OCI-LY7 (cell line): Measurements from ENCODE around the gene LRRTM1. TPM values are rescaled to one million over a fixed set of nuclear protein-coding genes. Genes with fewer than 3 reads are reported as not detected.

Experiments
- BruUV-seq: library from RNA; stranded (reverse); fragments of 400-500 nt; replicated peaks from 2 replicates; lab custom pipeline; 2021; lab: Mats Ljungman, UMichigan
- CTCF ChIA-PET: fragments of 300-600 bp; sonication (Branson Sonifier 250); formaldehyde crosslinking; loops from one replicate; lab custom pipeline; 2022; ENCODE audit warnings: antibody characterized with exemption; ENCODE audit not compliant: unreplicated experiment; lab: Charles Lee
- POLR2A ChIA-PET: fragments of 300-600 bp; sonication (Branson Sonifier 250); formaldehyde crosslinking; loops from one replicate; lab custom pipeline; 2022; ENCODE audit warnings: antibody characterized with exemption; lab: Charles Lee
- DNase-seq: peaks from one replicate; pipeline ENCODE4 v3.0.0-alpha.2; 2015; ENCODE audit warnings: low spot score
- H2AFZ ChIP-seq: fragments of 200-600 bp; sonication (generic), shearing (Covaris generic); 2 replicates; pipeline ENCODE4 v1.6.1; 2014; ENCODE audit warnings: mild to moderate bottlenecking, antibody characterized with exemption, low read length, moderate library complexity
- H3K27ac ChIP-seq: fragments of 200-600 bp; sonication (generic); 2 replicates; pipeline ENCODE4 v1.5.1; 2014; ENCODE audit warnings: mixed run types, low read depth, mild to moderate bottlenecking, moderate library complexity, low read length, inconsistent platforms; ENCODE audit not compliant: poor library complexity, severe bottlenecking
- H3K36me3 ChIP-seq: fragments of 200-600 bp; sonication (generic); 2 replicates; pipeline ENCODE4 v1.6.1; 2014; ENCODE audit warnings: mild to moderate bottlenecking, antibody characterized with exemption, low read length, moderate library complexity, mixed read lengths; ENCODE audit not compliant: insufficient read depth
- H3K4me1 ChIP-seq: fragments of 200-600 bp; sonication (generic); 2 replicates; pipeline ENCODE4 v1.5.1; 2014; ENCODE audit warnings: mild to moderate bottlenecking, low read length; ENCODE audit not compliant: insufficient read depth, poor library complexity, severe bottlenecking
- H3K4me2 ChIP-seq: fragments of 200-600 bp; sonication (generic); 2 replicates; pipeline ENCODE4 v1.6.1; 2014; ENCODE audit warnings: mild to moderate bottlenecking, low read length
- H3K4me3 ChIP-seq: fragments of 200-600 bp; sonication (generic); 2 replicates; pipeline ENCODE4 v1.5.1; 2014; ENCODE audit warnings: mild to moderate bottlenecking, low read depth, low read length; ENCODE audit not compliant: poor library complexity, severe bottlenecking
- H3K79me2 ChIP-seq: fragments of 200-600 bp; sonication (generic); 2 replicates; pipeline ENCODE4 v1.6.1; 2016; ENCODE audit warnings: low read depth, mild to moderate bottlenecking, low read length, moderate library complexity, mixed read lengths; ENCODE audit not compliant: insufficient read depth
- H3K9me2 ChIP-seq: fragments of 200-600 bp; sonication (generic); 2 replicates; pipeline ENCODE4 v1.6.1; 2016; ENCODE audit warnings: mild to moderate bottlenecking, low read length, mixed read lengths; ENCODE audit not compliant: insufficient read depth
- H3K9me3 ChIP-seq: fragments of 200-600 bp; sonication (generic); 2 replicates; pipeline ENCODE4 v1.6.1; 2014; ENCODE audit warnings: mild to moderate bottlenecking, mixed run types, low read length, mixed read lengths
- H4K20me1 ChIP-seq: fragments of 200-600 bp; sonication (generic); 2 replicates; pipeline ENCODE4 v1.6.1; 2014; ENCODE audit warnings: mild to moderate bottlenecking, antibody characterized with exemption, low read length, moderate library complexity, mixed read lengths; ENCODE audit not compliant: insufficient read depth
- EZH2phosphoT487 ChIP-seq: fragments of 200-600 bp; sonication (generic); IDR thresholded peaks from 2 replicates; pipeline ENCODE4 v1.6.1; 2018; ENCODE audit warnings: low read depth, borderline replicate concordance, mild to moderate bottlenecking, mixed run types, antibody characterized with exemption, low read length, moderate library complexity, mixed read lengths
- intact Hi-C: fragments of 100-400 bp; cut with micrococcal nuclease; formaldehyde crosslinking; loops from one replicate; pipeline ENCODE4 v1.10.0; 2022; ENCODE audit not compliant: unreplicated experiment
- total RNA-seq, 2 experiments: library from RNA; depleted of rRNA in 1 of 2; stranded (reverse); fragments of >200 nt in 1 of 2; shearing (Covaris generic) in 1 of 2; gene quantifications; 2 replicates each; pipeline ENCODE4 v1.2.3, GENCODE V29; 2014 to 2022
- TF ChIP-seq, protein P1 (sequence below): fragments of 200-600 bp; sonication (generic); conservative IDR thresholded peaks from 2 replicates; pipeline ENCODE4 v1.5.1; 2014; ENCODE audit warnings: mild to moderate bottlenecking, antibody characterized with exemption, low read length, moderate library complexity, mixed read lengths

Gene LRRTM1
- total RNA-seq, 2 experiments from 2014 or later = not detected

DNA sequence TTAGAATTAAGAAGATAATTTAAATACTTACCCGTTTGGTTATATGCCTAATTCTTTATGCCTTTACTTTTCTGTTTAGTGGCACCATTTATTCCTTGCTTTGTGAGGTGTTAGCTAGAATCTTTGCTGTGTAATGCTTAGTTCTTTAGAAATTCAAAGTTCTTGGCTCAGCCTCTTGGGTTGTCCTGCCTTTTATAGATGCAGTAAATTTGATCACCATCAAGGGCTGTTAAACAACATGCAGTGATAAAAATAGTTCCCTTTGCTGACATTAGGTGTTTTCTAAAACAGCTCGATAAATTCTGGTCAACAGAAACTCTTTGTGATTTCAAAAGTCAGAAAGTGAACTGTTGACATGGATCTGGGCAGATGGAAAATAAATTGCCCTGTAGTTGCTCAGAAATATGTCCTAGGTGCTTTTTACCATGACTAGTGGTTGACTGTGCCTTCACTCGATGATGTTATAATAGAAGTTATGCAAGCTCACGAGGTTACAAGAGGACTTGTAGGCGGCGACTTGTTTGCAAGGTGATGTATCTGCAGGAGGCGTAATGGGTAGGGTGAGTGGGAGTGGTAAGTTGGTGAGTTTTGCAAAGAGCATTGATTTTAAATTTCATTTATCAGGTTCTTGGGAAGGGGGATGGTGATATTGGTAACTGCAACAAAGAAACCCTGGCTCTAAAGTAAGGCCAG lies 52.1 kb downstream of the LRRTM1 start:
- no peak overlapping the region for H2AFZ ChIP-seq

More for the DNA sequence above, 52.1 kb downstream of the LRRTM1 start:
- H3K4me3 ChIP-seq = no peak overlapping the region
- DNase-seq = no peak
- no peaks in the 10 kb centered on the region for H4K20me1 ChIP-seq
- no peak for TF ChIP-seq EZH2phosphoT487
- TF ChIP-seq, protein P1, sequence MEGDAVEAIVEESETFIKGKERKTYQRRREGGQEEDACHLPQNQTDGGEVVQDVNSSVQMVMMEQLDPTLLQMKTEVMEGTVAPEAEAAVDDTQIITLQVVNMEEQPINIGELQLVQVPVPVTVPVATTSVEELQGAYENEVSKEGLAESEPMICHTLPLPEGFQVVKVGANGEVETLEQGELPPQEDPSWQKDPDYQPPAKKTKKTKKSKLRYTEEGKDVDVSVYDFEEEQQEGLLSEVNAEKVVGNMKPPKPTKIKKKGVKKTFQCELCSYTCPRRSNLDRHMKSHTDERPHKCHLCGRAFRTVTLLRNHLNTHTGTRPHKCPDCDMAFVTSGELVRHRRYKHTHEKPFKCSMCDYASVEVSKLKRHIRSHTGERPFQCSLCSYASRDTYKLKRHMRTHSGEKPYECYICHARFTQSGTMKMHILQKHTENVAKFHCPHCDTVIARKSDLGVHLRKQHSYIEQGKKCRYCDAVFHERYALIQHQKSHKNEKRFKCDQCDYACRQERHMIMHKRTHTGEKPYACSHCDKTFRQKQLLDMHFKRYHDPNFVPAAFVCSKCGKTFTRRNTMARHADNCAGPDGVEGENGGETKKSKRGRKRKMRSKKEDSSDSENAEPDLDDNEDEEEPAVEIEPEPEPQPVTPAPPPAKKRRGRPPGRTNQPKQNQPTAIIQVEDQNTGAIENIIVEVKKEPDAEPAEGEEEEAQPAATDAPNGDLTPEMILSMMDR = no peak
- ChIA-PET CTCF (no interaction called here), POLR2A (interaction anchor here (0.8 kb wide), 1 partner anchor 9 kb away, joined by 3 read pairs; no protein-coding TSS in a partner anchor)
- no peak overlapping the region for H3K4me2 ChIP-seq
- intact Hi-C loops = no loop called here
- no peaks in the 10 kb centered on the region for H3K9me3 ChIP-seq
- H3K9me2 ChIP-seq = no peaks in the 10 kb centered on the region
- H3K4me1 ChIP-seq = no peaks in the 10 kb centered on the region
- no TSS peak for BruUV-seq
- no peaks in the 10 kb centered on the region for H3K79me2 ChIP-seq
- no peak overlapping the region for H3K27ac ChIP-seq
- no peaks in the 10 kb centered on the region for H3K36me3 ChIP-seq
